Measurements from ENCODE around the gene STX1B. TPM values are rescaled to one million over a fixed set of nuclear protein-coding genes. Genes with fewer than 3 reads are reported as not detected.

STX1B gene
- total and polyA plus RNA-seq, 8 donors = 0.16 to 2.4 (median 0.80) TPM

Other genes starting within 250 kb of the STX1B start
- gene CFAP119, start 248.6 kb downstream of the STX1B start, total RNA-seq = 1 to 10 TPM; 1.7 to 5.7 (median 3.0) TPM
- gene CFAP119, start 248.6 kb downstream of the STX1B start, polyA plus RNA-seq = 10 to 100 TPM; 21.4 to 32.1 TPM
- 10 to 100 TPM; 37.7 to 66.6 (median 40.6) TPM for gene RNF40, start 248.3 kb downstream of the STX1B start, total RNA-seq
- gene RNF40, start 248.3 kb downstream of the STX1B start, polyA plus RNA-seq = 10 to 100 TPM; 65.3 to 68.4 TPM
- gene ZNF629, start 223.4 kb downstream of the STX1B start, total RNA-seq = 1 to 10 TPM; 4.5 to 8.6 (median 6.2) TPM
- gene ZNF629, start 223.4 kb downstream of the STX1B start, polyA plus RNA-seq = 1 to 10 TPM; 5.8 to 6.3 TPM
- 10 to 100 TPM in 4 of 6 donors, 1 to 10 TPM in 2; 9.2 to 14.1 (median 10.7) TPM for gene BCL7C, start 116.6 kb downstream of the STX1B start, total RNA-seq
- gene BCL7C, start 116.6 kb downstream of the STX1B start, polyA plus RNA-seq = 10 to 100 TPM; 22.3 to 29.3 TPM
- gene CTF1, start 114.0 kb downstream of the STX1B start, total RNA-seq = 1 to 10 TPM; 1.6 to 3.2 (median 1.9) TPM
- 1 to 10 TPM; 2.5 to 2.9 TPM for gene CTF1, start 114.0 kb downstream of the STX1B start, polyA plus RNA-seq
- gene FBXL19, start 87.1 kb downstream of the STX1B start, total RNA-seq = 10 to 100 TPM in 1 of 6 donors, 1 to 10 TPM in 5; 3.8 to 13.5 (median 4.6) TPM
- 10 to 100 TPM; 10.1 to 26.8 TPM for gene FBXL19, start 87.1 kb downstream of the STX1B start, polyA plus RNA-seq
- 10 to 100 TPM in 4 of 6 donors, 1 to 10 TPM in 2; 8.6 to 12.5 (median 11.4) TPM for gene ORAI3, start 61.6 kb downstream of the STX1B start, total RNA-seq
- 10 to 100 TPM in 1 of 2 donors, 1 to 10 TPM in 1; 9.5 to 10.3 TPM for gene ORAI3, start 61.6 kb downstream of the STX1B start, polyA plus RNA-seq
- 10 to 100 TPM in 1 of 6 donors, 1 to 10 TPM in 5; 6.5 to 10.6 (median 8.3) TPM for gene SETD1A, start 52.9 kb downstream of the STX1B start, total RNA-seq
- gene SETD1A, start 52.9 kb downstream of the STX1B start, polyA plus RNA-seq = 10 to 100 TPM; 12.8 to 17.9 TPM
- gene HSD3B7, start 25.4 kb downstream of the STX1B start, total RNA-seq = 10 to 100 TPM; 14.2 to 32.1 (median 17.3) TPM
- gene HSD3B7, start 25.4 kb downstream of the STX1B start, polyA plus RNA-seq = 10 to 100 TPM; 16.6 to 28.4 TPM
- gene STX4, start 22.9 kb upstream of the STX1B start, total RNA-seq = 10 to 100 TPM; 22.2 to 48.9 (median 26.9) TPM
- gene STX4, start 22.9 kb upstream of the STX1B start, polyA plus RNA-seq = 10 to 100 TPM; 91.8 to 94.4 TPM
- 1 to 10 TPM; 1.5 to 5.5 (median 3.3) TPM for gene ZNF668, start 63.6 kb upstream of the STX1B start, total RNA-seq
- 1 to 10 TPM; 4.5 to 6.4 TPM for gene ZNF668, start 63.6 kb upstream of the STX1B start, polyA plus RNA-seq
- 10 to 100 TPM in 1 of 6 donors, 1 to 10 TPM in 5; 5.6 to 12.6 (median 7.0) TPM for gene ZNF646, start 63.8 kb upstream of the STX1B start, total RNA-seq
- gene ZNF646, start 63.8 kb upstream of the STX1B start, polyA plus RNA-seq = 10 to 100 TPM in 1 of 2 donors, 1 to 10 TPM in 1; 3.9 to 10.7 TPM
- 1 to 10 TPM in 5 of 6 donors, under 1 TPM in 1; 0.52 to 2.1 (median 1.3) TPM for gene PRSS53, start 78.3 kb upstream of the STX1B start, total RNA-seq
- 1 to 10 TPM; 5.3 to 8.2 TPM for gene PRSS53, start 78.3 kb upstream of the STX1B start, polyA plus RNA-seq
- gene VKORC1, start 84.2 kb upstream of the STX1B start, total RNA-seq = 10 to 100 TPM; 37.7 to 54.3 (median 49.7) TPM
- gene VKORC1, start 84.2 kb upstream of the STX1B start, polyA plus RNA-seq = 10 to 100 TPM; 50.2 to 90.9 TPM
- gene BCKDK, start 97.7 kb upstream of the STX1B start, total RNA-seq = 10 to 100 TPM; 25.7 to 64.2 (median 37.0) TPM
- 10 to 100 TPM; 27.4 to 30.7 TPM for gene BCKDK, start 97.7 kb upstream of the STX1B start, polyA plus RNA-seq
- 10 to 100 TPM; 31.5 to 40.7 (median 37.6) TPM for gene KAT8, start 107.0 kb upstream of the STX1B start, total RNA-seq
- 10 to 100 TPM; 56.0 to 71.7 TPM for gene KAT8, start 107.0 kb upstream of the STX1B start, polyA plus RNA-seq
- gene PRSS8, start 125.1 kb upstream of the STX1B start, total RNA-seq = 10 to 100 TPM; 32.5 to 89.3 (median 53.8) TPM
- 10 to 100 TPM; 69.8 to 70.6 TPM for gene PRSS8, start 125.1 kb upstream of the STX1B start, polyA plus RNA-seq
- 1 to 10 TPM in 2 of 6 donors, under 1 TPM in 4; 0.14 to 3.1 (median 0.79) TPM for gene PRSS36, start 139.4 kb upstream of the STX1B start, total RNA-seq
- 1 to 10 TPM; 1.9 to 2.7 TPM for gene PRSS36, start 139.4 kb upstream of the STX1B start, polyA plus RNA-seq
- 100 to 1,000 TPM in 3 of 6 donors, 10 to 100 TPM in 3; 69.4 to 134 (median 89.7) TPM for gene FUS, start 169.5 kb upstream of the STX1B start, total RNA-seq
- 100 to 1,000 TPM; 243 to 379 TPM for gene FUS, start 169.5 kb upstream of the STX1B start, polyA plus RNA-seq
- gene PYCARD, start 192.1 kb upstream of the STX1B start, total RNA-seq = 10 to 100 TPM in 2 of 6 donors, 1 to 10 TPM in 4; 3.3 to 27.3 (median 6.7) TPM
- 10 to 100 TPM; 13.9 to 14.1 TPM for gene PYCARD, start 192.1 kb upstream of the STX1B start, polyA plus RNA-seq
- under 1 TPM in 1 of 6 donors, not detected in 5; 0.12 TPM for gene TRIM72, start 203.5 kb upstream of the STX1B start, total RNA-seq
- gene TRIM72, start 203.5 kb upstream of the STX1B start, polyA plus RNA-seq = under 1 TPM; under 0.01 to 0.02 TPM
- not detected for gene PYDC1, start 206.5 kb upstream of the STX1B start, total RNA-seq
- gene PYDC1, start 206.5 kb upstream of the STX1B start, polyA plus RNA-seq = not detected
- 10 to 100 TPM in 1 of 6 donors, 1 to 10 TPM in 3, under 1 TPM in 2; 0.32 to 15.9 (median 2.3) TPM for gene ITGAM, start 249.3 kb upstream of the STX1B start, total RNA-seq
- gene ITGAM, start 249.3 kb upstream of the STX1B start, polyA plus RNA-seq = 1 to 10 TPM; 1.8 to 3.5 TPM

Measured in pancreas (tissue), 8 donors.